Endothelial cell (in vitro differentiated cells): ENCODE measurements around the gene APBB2. TPM values are rescaled to one million over a fixed set of nuclear protein-coding genes. Genes with fewer than 3 reads are reported as not detected.

Experiments
- DNase-seq: peaks from one replicate; pipeline ENCODE4 v3.0.0; 2021; ENCODE audit warnings: low spot score
- H3K27ac Mint-ChIP-seq: one replicate; pipeline ENCODE4 v1.8.0; 2021; ENCODE audit warnings: mixed read lengths, inconsistent platforms; ENCODE audit not compliant: unreplicated experiment
- H3K27me3 Mint-ChIP-seq: one replicate; pipeline ENCODE4 v1.8.0; 2021; ENCODE audit warnings: mild to moderate bottlenecking, moderate library complexity, mixed read lengths, inconsistent platforms; ENCODE audit not compliant: unreplicated experiment
- H3K36me3 Mint-ChIP-seq: one replicate; pipeline ENCODE4 v1.8.0; 2021; ENCODE audit warnings: mild to moderate bottlenecking, low read depth, mixed read lengths, inconsistent platforms; ENCODE audit not compliant: unreplicated experiment
- H3K4me1 Mint-ChIP-seq: one replicate; pipeline ENCODE4 v1.8.0; 2021; ENCODE audit warnings: mild to moderate bottlenecking, mixed read lengths, inconsistent platforms; ENCODE audit not compliant: unreplicated experiment
- H3K4me3 Mint-ChIP-seq: one replicate; pipeline ENCODE4 v1.8.0; 2021; ENCODE audit warnings: mild to moderate bottlenecking, mixed read lengths, inconsistent platforms; ENCODE audit not compliant: unreplicated experiment
- H3K9me3 Mint-ChIP-seq: one replicate; pipeline ENCODE4 v1.8.0; 2021; ENCODE audit warnings: mixed read lengths, inconsistent platforms; ENCODE audit not compliant: unreplicated experiment
- total RNA-seq: library from RNA; stranded (reverse); fragmentation: NEBNext Ultra II Directional; extraction: Animal tissue kit (Norgen Biotek cat#: 25700); gene quantifications from one replicate; pipeline ENCODE4 v1.2.1, GENCODE V29; 2021; ENCODE audit not compliant: unreplicated experiment
- TF ChIP-seq, protein P1 (sequence below): fragments of 200-600 bp; sonication (generic); IDR thresholded peaks from one replicate; pipeline ENCODE4 v1.5.0; 2021; ENCODE audit warnings: antibody characterized with exemption; ENCODE audit not compliant: unreplicated experiment

APBB2 gene
- total RNA-seq, 1 donor from 2014 or later: 103 TPM

DNA sequence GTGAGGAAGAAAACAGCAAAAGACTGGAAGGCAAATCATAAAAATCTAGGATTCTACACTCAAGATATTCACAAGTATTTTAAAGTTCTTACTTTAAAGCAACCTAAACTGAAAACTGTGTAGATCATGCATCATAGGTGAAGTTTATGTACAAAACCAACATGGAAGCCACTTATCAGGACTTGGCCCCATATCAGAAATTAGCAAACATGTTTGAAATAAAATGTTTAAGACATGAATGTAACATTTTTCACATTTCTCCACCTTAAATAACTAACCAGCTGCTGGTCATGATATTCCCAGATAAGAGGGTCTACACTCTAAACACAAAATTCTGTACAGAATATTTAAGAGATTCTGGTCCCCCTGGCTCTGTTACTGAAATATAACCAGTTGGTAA lies 38.5 kb downstream of the APBB2 start:
- Mint-ChIP-seq H3K4me3 (no peak overlapping the region), H3K36me3 (peaks cover 5% of the 10 kb centered on the region), H3K4me1 (peaks cover 23% of the 10 kb centered on the region), H3K27ac (no peak overlapping the region), H3K9me3 (no peaks in the 10 kb centered on the region), H3K27me3 (peaks cover 4% of the 10 kb centered on the region)
- no peak for DNase-seq
- TF ChIP-seq, protein P1, sequence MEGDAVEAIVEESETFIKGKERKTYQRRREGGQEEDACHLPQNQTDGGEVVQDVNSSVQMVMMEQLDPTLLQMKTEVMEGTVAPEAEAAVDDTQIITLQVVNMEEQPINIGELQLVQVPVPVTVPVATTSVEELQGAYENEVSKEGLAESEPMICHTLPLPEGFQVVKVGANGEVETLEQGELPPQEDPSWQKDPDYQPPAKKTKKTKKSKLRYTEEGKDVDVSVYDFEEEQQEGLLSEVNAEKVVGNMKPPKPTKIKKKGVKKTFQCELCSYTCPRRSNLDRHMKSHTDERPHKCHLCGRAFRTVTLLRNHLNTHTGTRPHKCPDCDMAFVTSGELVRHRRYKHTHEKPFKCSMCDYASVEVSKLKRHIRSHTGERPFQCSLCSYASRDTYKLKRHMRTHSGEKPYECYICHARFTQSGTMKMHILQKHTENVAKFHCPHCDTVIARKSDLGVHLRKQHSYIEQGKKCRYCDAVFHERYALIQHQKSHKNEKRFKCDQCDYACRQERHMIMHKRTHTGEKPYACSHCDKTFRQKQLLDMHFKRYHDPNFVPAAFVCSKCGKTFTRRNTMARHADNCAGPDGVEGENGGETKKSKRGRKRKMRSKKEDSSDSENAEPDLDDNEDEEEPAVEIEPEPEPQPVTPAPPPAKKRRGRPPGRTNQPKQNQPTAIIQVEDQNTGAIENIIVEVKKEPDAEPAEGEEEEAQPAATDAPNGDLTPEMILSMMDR: no peak

DNA sequence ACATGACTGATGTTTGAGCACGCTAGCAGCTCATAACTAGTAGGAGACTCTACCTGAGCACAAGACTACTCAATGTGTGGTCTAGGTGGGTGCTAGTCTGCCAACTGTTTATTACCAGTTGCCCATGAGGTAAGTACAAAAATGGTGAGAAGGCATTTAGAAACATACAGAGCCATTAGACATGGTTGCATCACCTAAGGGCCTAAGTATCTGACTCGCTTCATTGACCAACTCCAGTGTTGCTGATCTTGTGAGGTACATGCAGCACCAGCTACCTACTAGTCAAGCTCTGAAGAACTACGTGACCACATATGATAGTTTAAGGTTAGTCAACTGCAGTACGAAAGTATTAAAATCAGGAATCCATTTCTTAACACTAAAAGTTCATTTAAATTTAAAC lies 39.9 kb downstream of the APBB2 start:
- Mint-ChIP-seq H3K4me3 (no peak overlapping the region), H3K4me1 (peaks cover 23% of the 10 kb centered on the region), H3K27ac (no peak overlapping the region), H3K36me3 (peaks cover 5% of the 10 kb centered on the region), H3K27me3 (peaks cover 4% of the 10 kb centered on the region), H3K9me3 (no peaks in the 10 kb centered on the region)
- no peak for DNase-seq
- TF ChIP-seq, protein P1: no peak

DNA sequence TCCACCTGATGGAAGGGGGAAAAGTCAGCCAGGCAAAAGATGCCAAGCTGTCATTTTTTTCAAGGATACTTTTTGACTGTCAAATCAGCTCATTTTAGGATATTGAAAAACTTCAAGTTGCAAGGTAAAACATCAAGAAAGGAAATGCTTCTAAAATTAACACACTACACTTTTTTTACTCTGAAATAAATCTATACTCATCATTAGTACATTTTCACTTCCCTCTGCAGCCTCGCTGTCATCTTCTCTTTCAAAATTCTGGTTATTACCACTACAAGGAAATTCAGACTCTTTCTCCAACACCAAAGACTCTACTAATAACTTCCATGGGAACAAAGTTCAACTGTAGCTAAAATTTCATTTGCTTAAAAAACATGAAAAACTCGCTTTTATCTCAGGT lies 41.6 kb downstream of the APBB2 start:
- TF ChIP-seq, protein P1: no peak
- H3K4me3 Mint-ChIP-seq: no peak overlapping the region
- H3K36me3 Mint-ChIP-seq: no peaks in the 10 kb centered on the region
- H3K9me3 Mint-ChIP-seq: no peaks in the 10 kb centered on the region
- no peak for DNase-seq
- no peak overlapping the region for H3K27ac Mint-ChIP-seq
- H3K27me3 Mint-ChIP-seq: peaks cover 4% of the 10 kb centered on the region
- H3K4me1 Mint-ChIP-seq: peaks cover 26% of the 10 kb centered on the region

DNA sequence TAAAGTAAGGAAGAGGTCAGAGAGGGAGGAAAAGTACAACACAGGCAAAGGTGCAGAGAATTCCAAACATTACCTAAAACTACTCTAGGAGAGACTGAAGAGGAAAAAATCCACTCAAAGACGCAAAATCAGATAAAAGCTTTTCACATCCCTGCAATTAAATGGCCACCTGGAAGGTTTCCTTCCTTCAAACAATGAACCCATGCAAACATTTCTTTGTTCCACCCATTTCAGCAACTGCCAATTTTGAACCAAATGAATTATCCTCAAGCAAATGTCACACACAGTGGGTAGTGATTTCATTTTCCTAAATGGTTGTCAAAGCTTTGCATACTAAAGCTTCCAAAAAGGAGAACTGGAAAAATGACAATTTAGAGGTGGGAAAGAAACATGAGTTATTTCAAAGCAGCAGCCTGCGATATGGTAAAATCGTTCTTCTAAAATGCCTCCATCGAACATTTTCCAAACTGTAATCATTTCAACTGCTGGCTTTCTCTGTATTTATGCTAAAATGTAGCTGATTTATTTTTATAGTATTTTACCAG lies 45.0 kb downstream of the APBB2 start:
- H3K27ac Mint-ChIP-seq: peak overlapping the region; percentile 77
- no peak overlapping the region for H3K4me3 Mint-ChIP-seq
- no peak for DNase-seq

DNA sequence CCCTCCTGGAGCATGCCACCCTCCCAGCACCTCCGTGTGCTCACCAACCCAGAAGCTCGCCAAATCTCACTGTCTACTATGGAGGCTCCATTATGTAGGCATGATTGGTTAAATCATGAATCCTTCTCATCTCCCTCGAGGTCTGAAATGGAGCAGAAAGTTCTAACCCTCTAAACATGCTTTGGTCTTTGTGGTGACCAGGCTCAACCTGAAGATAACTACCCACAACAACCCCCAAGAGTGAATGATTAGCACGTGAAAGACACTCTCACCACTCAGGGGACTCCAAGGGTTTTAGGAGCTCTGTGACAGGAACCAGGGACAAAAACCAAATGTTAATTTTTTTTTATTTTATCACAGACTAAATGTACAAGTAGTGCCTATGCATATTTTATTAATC lies 47.2 kb downstream of the APBB2 start:
- no peaks in the 10 kb centered on the region for H3K9me3 Mint-ChIP-seq
- peaks cover 11% of the 10 kb centered on the region for H3K36me3 Mint-ChIP-seq
- H3K27me3 Mint-ChIP-seq: no peaks in the 10 kb centered on the region
- peaks cover 29% of the 10 kb centered on the region for H3K4me1 Mint-ChIP-seq
- TF ChIP-seq, protein P1: no peak
- H3K27ac Mint-ChIP-seq: no peak overlapping the region
- DNase-seq: no peak
- H3K4me3 Mint-ChIP-seq: no peak overlapping the region

More for the DNA sequence above, 45.0 kb downstream of the APBB2 start:
- peaks cover 4% of the 10 kb centered on the region for H3K27me3 Mint-ChIP-seq
- no peaks in the 10 kb centered on the region for H3K9me3 Mint-ChIP-seq
- peaks cover 27% of the 10 kb centered on the region for H3K4me1 Mint-ChIP-seq
- H3K36me3 Mint-ChIP-seq: peaks cover 11% of the 10 kb centered on the region
- TF ChIP-seq, protein P1: no peak
